Natural killer cell (primary cell): Measurements from ENCODE around the gene DDX42. TPM values are rescaled to one million over a fixed set of nuclear protein-coding genes. Genes with fewer than 3 reads are reported as not detected.

Experiments
- ATAC-seq, 3 donors: fragments of 150-1000 bp in 2 of 3; fragments of 200-7000 bp in 1 of 3; cut with Tn5 transposase; 1 replicate in 1 of 3; 2 replicates in 2 of 3; pipeline ENCODE4 v1.10.0; 2021; ENCODE audit warnings: mild to moderate bottlenecking in 2 of 3, moderate library complexity in 2 of 3
- DNase-seq, 2 donors: peaks; one replicate each; pipeline versions ENCODE4 v3.0.0 to v3.0.0-alpha.2; 2013 to 2021; ENCODE audit warnings: mixed read lengths in 1 of 2
- H3K27ac ChIP-seq: one replicate; pipeline ENCODE4 v1.5.1; 2013; ENCODE audit warnings: mild to moderate bottlenecking, low read length
- H3K27me3 ChIP-seq: one replicate; pipeline ENCODE4 v1.6.1; 2013; ENCODE audit warnings: low read length; ENCODE audit not compliant: control insufficient read depth, insufficient read depth
- H3K36me3 ChIP-seq: one replicate; pipeline ENCODE4 v1.6.1; 2013; ENCODE audit warnings: low read length; ENCODE audit not compliant: control insufficient read depth, insufficient read depth
- H3K4me1 ChIP-seq: one replicate; pipeline ENCODE4 v1.6.1; 2013; ENCODE audit warnings: low read length; ENCODE audit not compliant: control insufficient read depth, insufficient read depth
- H3K4me3 ChIP-seq: one replicate; pipeline ENCODE4 v1.5.1; 2013; ENCODE audit warnings: low read length
- H3K9me3 ChIP-seq: one replicate; pipeline ENCODE4 v1.6.1; 2013; ENCODE audit warnings: low read length; ENCODE audit not compliant: control insufficient read depth, insufficient read depth
- H3K27ac Mint-ChIP-seq, 2 donors: one replicate each; pipeline ENCODE4 v1.8.0; 2022; ENCODE audit warnings: mild to moderate bottlenecking in 2 of 2, mixed read lengths in 2 of 2, moderate library complexity in 1 of 2
- H3K27me3 Mint-ChIP-seq, 2 donors: one replicate each; pipeline ENCODE4 v1.8.0; 2022; ENCODE audit warnings: low read depth in 2 of 2, mixed read lengths in 2 of 2
- H3K36me3 Mint-ChIP-seq: one replicate; pipeline ENCODE4 v1.8.0; 2022; ENCODE audit warnings: mixed read lengths
- H3K4me1 Mint-ChIP-seq, 2 donors: one replicate each; pipeline ENCODE4 v1.8.0; 2022; ENCODE audit warnings: mixed read lengths in 2 of 2
- H3K4me3 Mint-ChIP-seq: one replicate; pipeline ENCODE4 v1.8.0; 2022; ENCODE audit warnings: mild to moderate bottlenecking, moderate library complexity, mixed read lengths
- H3K9me3 Mint-ChIP-seq, 2 donors: one replicate each; pipeline ENCODE4 v1.8.0; 2022; ENCODE audit warnings: mixed read lengths in 2 of 2
- CTCF ChIP-seq: fragments of 200-600 bp; IDR thresholded peaks from one replicate; pipeline ENCODE4 v1.8.0; 2022; ENCODE audit warnings: antibody characterized with exemption
- WGBS: methylation state at CpG from one replicate; pipeline ENCODE4 v1.1.7; 2013; ENCODE audit warnings: missing lambda C conversion rate; ENCODE audit not compliant: insufficient coverage; 5-methylcytosine and 5-hydroxymethylcytosine counted together
- intact Hi-C: fragments of 100-400 bp; cut with micrococcal nuclease; formaldehyde crosslinking; loops from one replicate; pipeline ENCODE4 v1.14.2; 2022
- total RNA-seq, 4 donors: library from RNA; stranded (reverse); fragments of 120-200 nt in 1 of 4; gene quantifications; one replicate each; pipeline versions ENCODE4 v1.2.3 to v1.2.4, GENCODE V29; 2013 to 2022

Gene DDX42
- total RNA-seq, 3 donors from 2014 or later (not counting 1 experiment from before 2014, with no cell fraction given), result 80.1 to 127 (median 110) TPM

DNA sequence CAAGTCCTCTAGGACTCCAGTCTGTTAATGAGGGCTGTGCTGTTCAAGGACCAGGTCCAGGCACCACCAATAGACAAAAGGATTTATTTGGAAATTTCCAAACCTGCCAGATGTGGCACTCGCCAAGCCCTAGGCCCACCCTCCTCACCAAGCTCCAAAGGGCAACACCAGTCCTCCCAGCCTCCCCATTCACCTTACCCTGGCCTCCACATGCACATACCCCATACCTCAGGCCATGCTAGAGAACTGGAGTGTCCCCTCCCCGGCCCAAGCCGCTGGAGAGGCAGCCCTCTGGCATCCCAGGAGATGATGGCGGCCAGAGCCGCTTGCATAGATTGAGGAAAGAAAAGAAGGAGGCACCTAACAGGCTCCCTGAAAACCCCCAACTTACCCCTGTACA, 58.0 kb downstream of the DDX42 start:
- no peaks in the 10 kb centered on the region for H3K27me3 ChIP-seq
- H3K4me3 ChIP-seq, result no peak overlapping the region
- H3K9me3 Mint-ChIP-seq, result no peaks in the 10 kb centered on the region
- peak overlapping the region; percentile 15 to 46 for H3K27ac Mint-ChIP-seq
- H3K4me3 Mint-ChIP-seq, result no peak overlapping the region
- no peak for TF ChIP-seq CTCF
- H3K9me3 ChIP-seq, result no peaks in the 10 kb centered on the region
- 98% methylated on average over 2 of the region's 5 CpGs for WGBS
- H3K4me1 ChIP-seq, result peaks cover 33% of the 10 kb centered on the region
- H3K27ac ChIP-seq, result no peak overlapping the region
- H3K36me3 Mint-ChIP-seq, result peaks cover 7% of the 10 kb centered on the region
- DNase-seq (no peak), ATAC-seq (no peak)
- no peaks in the 10 kb centered on the region for H3K27me3 Mint-ChIP-seq
- intact Hi-C loops, result no loop called here
- peaks cover 73% of the 10 kb centered on the region for H3K36me3 ChIP-seq
- H3K4me1 Mint-ChIP-seq, result peaks cover 20 to 42% of the 10 kb centered on the region in 2 donors

- Histone ChIP-seq H3K9me3 (no peaks in the 10 kb centered on the region), H3K4me3 (no peak overlapping the region), H3K27ac (no peak overlapping the region), H3K27me3 (no peaks in the 10 kb centered on the region), H3K36me3 (peaks cover 75% of the 10 kb centered on the region), H3K4me1 (peaks cover 33% of the 10 kb centered on the region)
- no peak for ATAC-seq
- no peak for DNase-seq
- intact Hi-C loops, result no loop called here
- peaks cover 20 to 41% of the 10 kb centered on the region in 2 donors for H3K4me1 Mint-ChIP-seq
- 81% methylated on average over 2 of the region's 2 CpGs for WGBS
- H3K36me3 Mint-ChIP-seq, result peaks cover 7% of the 10 kb centered on the region
- H3K27me3 Mint-ChIP-seq, result no peaks in the 10 kb centered on the region
- no peak for TF ChIP-seq CTCF
- no peaks in the 10 kb centered on the region for H3K9me3 Mint-ChIP-seq
- no peak overlapping the region for H3K4me3 Mint-ChIP-seq
- H3K27ac Mint-ChIP-seq, result peak overlapping the region; percentile 15 to 46
Measured at GRCh38 chr17:63832455-63832854, 58.5 kb downstream of the DDX42 start.

GRCh38 chr17:63833026-63833740, 59.2 kb downstream of the DDX42 start:
- Mint-ChIP-seq H3K4me3 (no peak overlapping the region), H3K27ac (peak overlapping the region in 1 of 2 donors; percentile 68), H3K9me3 (no peaks in the 10 kb centered on the region), H3K27me3 (no peaks in the 10 kb centered on the region), H3K36me3 (peaks cover 7% of the 10 kb centered on the region), H3K4me1 (peaks cover 15 to 37% of the 10 kb centered on the region in 2 donors)
- no peak for ATAC-seq
- WGBS, result 96% methylated on average over 14 of the region's 14 CpGs
- no peak for DNase-seq
- no peaks in the 10 kb centered on the region for H3K27me3 ChIP-seq
- H3K27ac ChIP-seq, result no peak overlapping the region
- peaks cover 34% of the 10 kb centered on the region for H3K4me1 ChIP-seq
- intact Hi-C loops, result no loop called here
- peaks cover 75% of the 10 kb centered on the region for H3K36me3 ChIP-seq
- no peaks in the 10 kb centered on the region for H3K9me3 ChIP-seq
- H3K4me3 ChIP-seq, result no peak overlapping the region
- no peak for TF ChIP-seq CTCF
